Glutamatergic neuron (in vitro differentiated cells): ENCODE data around the gene CCDC24. TPM values are rescaled to one million over a fixed set of nuclear protein-coding genes. Genes with fewer than 3 reads are reported as not detected.

Experiments used
- DNase-seq: peaks from one replicate; pipeline ENCODE4 v3.0.0; 2022
- H3K27ac Mint-ChIP-seq: one replicate; pipeline ENCODE4 v1.8.0; 2020; ENCODE audit warnings: mild to moderate bottlenecking, mixed read lengths, inconsistent platforms; ENCODE audit not compliant: unreplicated experiment
- H3K27me3 Mint-ChIP-seq: one replicate; pipeline ENCODE4 v1.8.0; 2020; ENCODE audit warnings: mild to moderate bottlenecking, moderate library complexity, mixed read lengths, inconsistent platforms; ENCODE audit not compliant: unreplicated experiment
- H3K36me3 Mint-ChIP-seq: one replicate; pipeline ENCODE4 v1.8.0; 2020; ENCODE audit warnings: mild to moderate bottlenecking, mixed read lengths, inconsistent platforms; ENCODE audit not compliant: unreplicated experiment
- H3K4me1 Mint-ChIP-seq: one replicate; pipeline ENCODE4 v1.8.0; 2020; ENCODE audit warnings: mild to moderate bottlenecking, low read depth, mixed read lengths, inconsistent platforms; ENCODE audit not compliant: unreplicated experiment
- H3K4me3 Mint-ChIP-seq: one replicate; pipeline ENCODE4 v1.8.0; 2020; ENCODE audit warnings: mild to moderate bottlenecking, mixed read lengths, inconsistent platforms; ENCODE audit not compliant: unreplicated experiment
- H3K9me3 Mint-ChIP-seq: one replicate; pipeline ENCODE4 v1.8.0; 2020; ENCODE audit warnings: mild to moderate bottlenecking, moderate library complexity, mixed read lengths, inconsistent platforms; ENCODE audit not compliant: unreplicated experiment
- total RNA-seq: library from RNA; stranded (reverse); fragmentation: NEBNext Ultra II Directional; extraction: Animal tissue kit (Norgen Biotek cat#: 25700); gene quantifications from one replicate; pipeline ENCODE4 v1.2.1, GENCODE V29; 2021; ENCODE audit not compliant: unreplicated experiment
- TF ChIP-seq, protein P1 (sequence below): fragments of 200-600 bp; sonication (generic); IDR thresholded peaks from one replicate; pipeline ENCODE4 v1.5.0; 2021; ENCODE audit not compliant: partially characterized antibody, unreplicated experiment

CCDC24 gene
- total RNA-seq, 1 donor from 2014 or later = 6.3 TPM

GRCh38 chr1:43979528-43980254 is 11.7 kb upstream of the CCDC24 start:
- Mint-ChIP-seq H3K4me1 (peaks cover 21% of the 10 kb centered on the region), H3K27ac (peak overlapping the region; percentile 73), H3K36me3 (peaks cover 9% of the 10 kb centered on the region), H3K9me3 (peaks cover 9% of the 10 kb centered on the region), H3K4me3 (peak overlapping the region; percentile 91), H3K27me3 (peaks cover 10% of the 10 kb centered on the region)
- peak; percentile 63 for DNase-seq
- TF ChIP-seq, protein P1, sequence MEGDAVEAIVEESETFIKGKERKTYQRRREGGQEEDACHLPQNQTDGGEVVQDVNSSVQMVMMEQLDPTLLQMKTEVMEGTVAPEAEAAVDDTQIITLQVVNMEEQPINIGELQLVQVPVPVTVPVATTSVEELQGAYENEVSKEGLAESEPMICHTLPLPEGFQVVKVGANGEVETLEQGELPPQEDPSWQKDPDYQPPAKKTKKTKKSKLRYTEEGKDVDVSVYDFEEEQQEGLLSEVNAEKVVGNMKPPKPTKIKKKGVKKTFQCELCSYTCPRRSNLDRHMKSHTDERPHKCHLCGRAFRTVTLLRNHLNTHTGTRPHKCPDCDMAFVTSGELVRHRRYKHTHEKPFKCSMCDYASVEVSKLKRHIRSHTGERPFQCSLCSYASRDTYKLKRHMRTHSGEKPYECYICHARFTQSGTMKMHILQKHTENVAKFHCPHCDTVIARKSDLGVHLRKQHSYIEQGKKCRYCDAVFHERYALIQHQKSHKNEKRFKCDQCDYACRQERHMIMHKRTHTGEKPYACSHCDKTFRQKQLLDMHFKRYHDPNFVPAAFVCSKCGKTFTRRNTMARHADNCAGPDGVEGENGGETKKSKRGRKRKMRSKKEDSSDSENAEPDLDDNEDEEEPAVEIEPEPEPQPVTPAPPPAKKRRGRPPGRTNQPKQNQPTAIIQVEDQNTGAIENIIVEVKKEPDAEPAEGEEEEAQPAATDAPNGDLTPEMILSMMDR = no peak

GRCh38 chr1:43980255-43981134 is 10.9 kb upstream of the CCDC24 start:
- H3K9me3 Mint-ChIP-seq = peaks cover 9% of the 10 kb centered on the region
- H3K27me3 Mint-ChIP-seq = peaks cover 10% of the 10 kb centered on the region
- H3K27ac Mint-ChIP-seq = no peak overlapping the region
- peaks cover 21% of the 10 kb centered on the region for H3K4me1 Mint-ChIP-seq
- H3K36me3 Mint-ChIP-seq = peaks cover 9% of the 10 kb centered on the region
- peak overlapping the region; percentile 91 for H3K4me3 Mint-ChIP-seq
- DNase-seq = no peak
- TF ChIP-seq, protein P1 = no peak

DNA sequence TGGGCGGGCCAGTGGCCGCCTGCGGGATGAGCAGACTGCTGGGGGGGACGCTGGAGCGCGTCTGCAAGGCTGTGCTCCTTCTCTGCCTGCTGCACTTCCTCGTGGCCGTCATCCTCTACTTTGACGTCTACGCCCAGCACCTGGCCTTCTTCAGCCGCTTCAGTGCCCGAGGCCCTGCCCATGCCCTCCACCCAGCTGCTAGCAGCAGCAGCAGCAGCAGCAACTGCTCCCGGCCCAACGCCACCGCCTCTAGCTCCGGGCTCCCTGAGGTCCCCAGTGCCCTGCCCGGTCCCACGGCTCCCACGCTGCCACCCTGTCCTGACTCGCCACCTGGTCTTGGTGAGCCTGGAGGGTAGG is 10.3 kb upstream of the CCDC24 start:
- no peak overlapping the region for H3K27ac Mint-ChIP-seq
- H3K4me1 Mint-ChIP-seq = peaks cover 17% of the 10 kb centered on the region
- peaks cover 9% of the 10 kb centered on the region for H3K36me3 Mint-ChIP-seq
- H3K4me3 Mint-ChIP-seq = no peak overlapping the region
- TF ChIP-seq, protein P1 = no peak
- peaks cover 10% of the 10 kb centered on the region for H3K27me3 Mint-ChIP-seq
- H3K9me3 Mint-ChIP-seq = peaks cover 9% of the 10 kb centered on the region
- DNase-seq = no peak

- peaks cover 9% of the 10 kb centered on the region for H3K36me3 Mint-ChIP-seq
- peaks cover 17% of the 10 kb centered on the region for H3K4me1 Mint-ChIP-seq
- peak overlapping the region; percentile 2 for H3K4me3 Mint-ChIP-seq
- H3K27ac Mint-ChIP-seq = no peak overlapping the region
- no peak for DNase-seq
- H3K27me3 Mint-ChIP-seq = peaks cover 10% of the 10 kb centered on the region
- peaks cover 9% of the 10 kb centered on the region for H3K9me3 Mint-ChIP-seq
- TF ChIP-seq, protein P1 = no peak
Observed at GRCh38 chr1:43981636-43982035, 9.8 kb upstream of the CCDC24 start.

- H3K4me1 Mint-ChIP-seq = peaks cover 15% of the 10 kb centered on the region
- TF ChIP-seq, protein P1 = no peak
- peaks cover 9% of the 10 kb centered on the region for H3K9me3 Mint-ChIP-seq
- peaks cover 3% of the 10 kb centered on the region for H3K36me3 Mint-ChIP-seq
- peaks cover 7% of the 10 kb centered on the region for H3K27me3 Mint-ChIP-seq
- no peak overlapping the region for H3K4me3 Mint-ChIP-seq
- H3K27ac Mint-ChIP-seq = no peak overlapping the region
- no peak for DNase-seq
Observed at GRCh38 chr1:43982241-43982640, 9.2 kb upstream of the CCDC24 start.
